Activated naive CD4-positive, alpha-beta T cell treated with Interleukin-2 at 50 U/mL for 16 hours (primary cell): Measurements from ENCODE around the gene VTI1B.
"Not testable (repeated sequence)": the region's sequence is repeated elsewhere in the genome, so short reads cannot be mapped to it uniquely, and the experiment has no call there.

Experiments
- DNase-seq: peaks from one replicate; pipeline ENCODE4 v3.0.0-alpha.2; 2020

The VTI1B gene

GRCh38 chr14:67674139-67674479 lies 323 bp downstream of the VTI1B start:
- DNase-seq: peak; percentile 56

- no peak for DNase-seq
These were observed 981 bp downstream of the VTI1B start for GRCh38 chr14:67673451-67673850.

- no peak for DNase-seq
These were observed 5.9 kb downstream of the VTI1B start for GRCh38 chr14:67668559-67668958.

GRCh38 chr14:67666750-67667449 lies 7.5 kb downstream of the VTI1B start:
- DNase-seq: no peak

GRCh38 chr14:67665868-67666267 lies 8.6 kb downstream of the VTI1B start:
- no peak for DNase-seq

- DNase-seq: no peak
These were observed 10.8 kb downstream of the VTI1B start for GRCh38 chr14:67663633-67664032.

- no peak for DNase-seq
These were observed 20.7 kb downstream of the VTI1B start for GRCh38 chr14:67653651-67654280.

- DNase-seq: no peak
These were observed 22.2 kb downstream of the VTI1B start for GRCh38 chr14:67652189-67652588.

- no peak for DNase-seq
These were observed 23.7 kb downstream of the VTI1B start for GRCh38 chr14:67650694-67651093.

GRCh38 chr14:67650151-67650550 lies 24.3 kb downstream of the VTI1B start:
- no peak for DNase-seq

GRCh38 chr14:67646131-67646530 lies 28.3 kb downstream of the VTI1B start:
- no peak for DNase-seq

GRCh38 chr14:67645414-67645813 lies 29.0 kb downstream of the VTI1B start:
- DNase-seq: no peak

GRCh38 chr14:67644428-67644827 lies 30.0 kb downstream of the VTI1B start:
- no peak for DNase-seq

GRCh38 chr14:67643713-67644112 lies 30.7 kb downstream of the VTI1B start:
- DNase-seq: no peak

- DNase-seq: no peak
These were observed 32.3 kb downstream of the VTI1B start for GRCh38 chr14:67641902-67642749.

- DNase-seq: no peak
These were observed 33.0 kb downstream of the VTI1B start for GRCh38 chr14:67641480-67641879.

- DNase-seq: no peak
These were observed 35.8 kb downstream of the VTI1B start for GRCh38 chr14:67638642-67639041.

- no peak for DNase-seq
These were observed 38.0 kb downstream of the VTI1B start for GRCh38 chr14:67636361-67636919.

- no peak for DNase-seq
These were observed 40.8 kb downstream of the VTI1B start for GRCh38 chr14:67633451-67634147.

- no peak for DNase-seq
These were observed 43.5 kb downstream of the VTI1B start for GRCh38 chr14:67630938-67631337.

GRCh38 chr14:67630186-67630585 lies 44.2 kb downstream of the VTI1B start:
- DNase-seq: no peak

- no peak for DNase-seq
These were observed 46.9 kb downstream of the VTI1B start for GRCh38 chr14:67627519-67627918.

- not testable (repeated sequence) for DNase-seq
These were observed 48.3 kb downstream of the VTI1B start for GRCh38 chr14:67626131-67626530.
